Keratinocyte (primary cell): ENCODE measurements around the gene ASPN. TPM values are rescaled to one million over a fixed set of nuclear protein-coding genes. Genes with fewer than 3 reads are reported as not detected.

Experiments
- DNase-seq: peaks from one replicate; pipeline ENCODE4 v3.0.0-alpha.2; 2011; ENCODE audit warnings: low read depth, missing footprints, low spot score
- FAIRE-seq: peaks from 2 replicates; lab custom pipeline; 2011; peaks lifted over from hg19 to GRCh38; lab: Jason Lieb, UNC
- H2AFZ ChIP-seq: 2 replicates; pipeline ENCODE4 v1.6.0; 2012; ENCODE audit warnings: low read length, control low read depth, inconsistent platforms; ENCODE audit not compliant: control insufficient read depth
- H3K27ac ChIP-seq: 2 replicates; pipeline ENCODE4 v1.5.1; 2011; ENCODE audit warnings: low read length; ENCODE audit not compliant: control insufficient read depth, insufficient read depth
- H3K27me3 ChIP-seq: 3 replicates; pipeline ENCODE4 v1.6.0; 2011; ENCODE audit warnings: low read length; ENCODE audit not compliant: control insufficient read depth, insufficient read depth; ENCODE audit errors: extremely low read depth
- H3K36me3 ChIP-seq, 2 experiments: 2 replicates in 1 of 2; 3 replicates in 1 of 2; pipeline ENCODE4 v1.5.1; 2011; ENCODE audit warnings: low read length in 2 of 2, mild to moderate bottlenecking in 1 of 2; ENCODE audit not compliant: control insufficient read depth in 2 of 2, insufficient read depth in 2 of 2; ENCODE audit errors: extremely low read depth in 1 of 2
- H3K4me1 ChIP-seq: 3 replicates; pipeline ENCODE4 v1.5.1; 2011; ENCODE audit warnings: low read length; ENCODE audit not compliant: control insufficient read depth, insufficient read depth; ENCODE audit errors: extremely low read depth
- H3K4me2 ChIP-seq: 3 replicates; pipeline ENCODE4 v1.6.0; 2011; ENCODE audit warnings: low read depth, low read length; ENCODE audit not compliant: control insufficient read depth, insufficient read depth; ENCODE audit errors: extremely low read depth
- H3K4me3 ChIP-seq, 3 experiments: fragments of 200-600 bp in 1 of 3; sonication (generic) in 1 of 3; 2 replicates in 2 of 3; 3 replicates in 1 of 3; pipeline ENCODE4 v1.5.1; 2011 to 2016; ENCODE audit warnings: low read length in 3 of 3, mild to moderate bottlenecking in 3 of 3, control low read depth in 2 of 3, inconsistent platforms in 1 of 3, low read depth in 1 of 3, mixed read lengths in 1 of 3, mixed run types in 1 of 3, moderate library complexity in 1 of 3; ENCODE audit not compliant: control insufficient read depth in 2 of 3, insufficient read depth in 2 of 3; ENCODE audit errors: extremely low read depth in 1 of 3
- H3K79me2 ChIP-seq: 2 replicates; pipeline ENCODE4 v1.6.0; 2012; ENCODE audit warnings: low read length; ENCODE audit not compliant: control insufficient read depth, insufficient read depth
- H3K9ac ChIP-seq: 3 replicates; pipeline ENCODE4 v1.6.0; 2011; ENCODE audit warnings: low read length; ENCODE audit not compliant: control insufficient read depth, insufficient read depth; ENCODE audit errors: extremely low read depth
- H3K9me1 ChIP-seq: 3 replicates; pipeline ENCODE4 v1.6.0; 2011; ENCODE audit warnings: low read length; ENCODE audit not compliant: control insufficient read depth, insufficient read depth; ENCODE audit errors: extremely low read depth
- H3K9me3 ChIP-seq: 2 replicates; pipeline ENCODE4 v1.5.1; 2012; ENCODE audit warnings: low read depth, low read length; ENCODE audit not compliant: control insufficient read depth
- H4K20me1 ChIP-seq: 3 replicates; pipeline ENCODE4 v1.6.0; 2011; ENCODE audit warnings: low read length; ENCODE audit not compliant: control insufficient read depth, insufficient read depth; ENCODE audit errors: extremely low read depth
- CTCF ChIP-seq, 3 experiments: IDR thresholded peaks in 1 of 3; conservative IDR thresholded peaks in 1 of 3; optimal IDR thresholded peaks in 1 of 3; 2 replicates in 2 of 3; 3 replicates in 1 of 3; pipeline versions ENCODE3 to v1.5.1; 2011; ENCODE audit warnings: low read length in 3 of 3, mild to moderate bottlenecking in 3 of 3, moderate library complexity in 2 of 3, control low read depth in 1 of 3, inconsistent platforms in 1 of 3; ENCODE audit not compliant: insufficient read depth in 2 of 3; ENCODE audit errors: extremely low read depth in 1 of 3
- EZH2 ChIP-seq: IDR thresholded peaks from one replicate; pipeline ENCODE4 v1.6.1; 2012; ENCODE audit warnings: inconsistent platforms, mild to moderate bottlenecking, low read length, moderate library complexity
- dilution Hi-C: fragments of 300-500 bp; cut with MboI; formaldehyde crosslinking; loops from one replicate; pipeline ENCODE4 v1.7.0; 2020; ENCODE audit warnings: low sequenced_read_pairs; ENCODE audit not compliant: extremely low pct_ligation_motif_present
- polyA plus RNA-seq, 5 experiments: library from polyadenylated mRNA; depleted of rRNA in 3 of 5; stranded (reverse) in 3 of 5; stranded (forward) in 1 of 5; unstranded in 1 of 5; fragments of >200 nt; gene quantifications; 1 replicate in 1 of 5; 2 replicates in 3 of 5; 3 replicates in 1 of 5; pipeline versions ENCODE4 v1.2.1 to v1.2.3, GENCODE V29; 2011 to 2012; ENCODE audit warnings: missing spikeins in 2 of 5, low read depth in 1 of 5, low replicate concordance in 1 of 5

Gene ASPN
- polyA plus RNA-seq, 1 donor (not counting 4 experiments of a cell fraction or from before 2014, with no cell fraction given) = 0.63 TPM

- Histone ChIP-seq H3K36me3 (no peaks in the 10 kb centered on the region), H3K27me3 (no peaks in the 10 kb centered on the region), H3K4me2 (no peak overlapping the region), H4K20me1 (no peaks in the 10 kb centered on the region), H3K27ac (no peak overlapping the region), H3K79me2 (no peaks in the 10 kb centered on the region), H3K9ac (no peak overlapping the region), H3K4me1 (peaks cover 4% of the 10 kb centered on the region), H3K9me3 (no peaks in the 10 kb centered on the region), H2AFZ (no peak overlapping the region), H3K9me1 (no peaks in the 10 kb centered on the region), H3K4me3 (no peak overlapping the region)
- FAIRE-seq (peak; percentile 29), DNase-seq (no peak)
- dilution Hi-C loops = no loop called here
- no peak for TF ChIP-seq CTCF (optimal IDR thresholded peaks at IDR 0.05 in 1 of 3, IDR thresholded peaks at IDR 0.05 in 1 of 3, conservative IDR thresholded peaks at IDR 0.05 in 1 of 3; ENCODE audit: extremely low read depth in 1 of 3, insufficient read depth in 2 of 3, low read length in 3 of 3)
Measured at GRCh38 chr9:92439921-92440750, 42.2 kb downstream of the ASPN start.

GRCh38 chr9:92438900-92439526, 43.3 kb downstream of the ASPN start:
- no peak overlapping the region for H3K9ac ChIP-seq
- no peak for DNase-seq
- dilution Hi-C loops = no loop called here

More at GRCh38 chr9:92438900-92439526, 43.3 kb downstream of the ASPN start:
- Histone ChIP-seq H2AFZ (no peak overlapping the region), H4K20me1 (no peaks in the 10 kb centered on the region), H3K4me3 (no peak overlapping the region), H3K27me3 (no peaks in the 10 kb centered on the region), H3K79me2 (no peaks in the 10 kb centered on the region), H3K9me1 (no peaks in the 10 kb centered on the region), H3K9me3 (no peaks in the 10 kb centered on the region), H3K36me3 (no peaks in the 10 kb centered on the region), H3K4me2 (no peak overlapping the region), H3K27ac (no peak overlapping the region), H3K4me1 (no peaks in the 10 kb centered on the region)
- no peak for TF ChIP-seq EZH2
- TF ChIP-seq CTCF (optimal IDR thresholded peaks at IDR 0.05 in 1 of 3, IDR thresholded peaks at IDR 0.05 in 1 of 3, conservative IDR thresholded peaks at IDR 0.05 in 1 of 3; ENCODE audit: extremely low read depth in 1 of 3, insufficient read depth in 2 of 3, low read length in 3 of 3) = no peak
- FAIRE-seq = no peak
